HG03175 (cell line): ENCODE data around the gene YIPF2.
"Not testable (repeated sequence)": the region's sequence is repeated elsewhere in the genome, so short reads cannot be mapped to it uniquely, and the experiment has no call there.

Source experiments
- ATAC-seq: cut with Tn5 transposase; IDR thresholded peaks from one replicate; pipeline ENCODE4 v1.9.1; 2021; ENCODE audit warnings: mild to moderate bottlenecking, moderate library complexity; ENCODE audit not compliant: unreplicated experiment

YIPF2 gene

GRCh38 chr19:10878253-10878652 lies 50.2 kb downstream of the YIPF2 start:
- ATAC-seq, result no peak

- ATAC-seq, result not testable (repeated sequence)
Measured at GRCh38 chr19:10877608-10878007, 50.8 kb downstream of the YIPF2 start.

- peak; percentile 59 for ATAC-seq
Measured at GRCh38 chr19:10876459-10877240, 51.8 kb downstream of the YIPF2 start.

- no peak for ATAC-seq
Measured at GRCh38 chr19:10874024-10874423, 54.4 kb downstream of the YIPF2 start.

GRCh38 chr19:10872546-10873107 lies 55.8 kb downstream of the YIPF2 start:
- ATAC-seq, result no peak
